ENCODE measurements around the gene TMA7. TPM values are rescaled to one million over a fixed set of nuclear protein-coding genes. Genes with fewer than 3 reads are reported as not detected.

TMA7 gene
- total and polyA plus RNA-seq, 10 of the 15 experiments (the other 5 are each of a cell fraction or from before 2014, with no cell fraction given), result 319 to 1,760 (median 752) TPM

DNA sequence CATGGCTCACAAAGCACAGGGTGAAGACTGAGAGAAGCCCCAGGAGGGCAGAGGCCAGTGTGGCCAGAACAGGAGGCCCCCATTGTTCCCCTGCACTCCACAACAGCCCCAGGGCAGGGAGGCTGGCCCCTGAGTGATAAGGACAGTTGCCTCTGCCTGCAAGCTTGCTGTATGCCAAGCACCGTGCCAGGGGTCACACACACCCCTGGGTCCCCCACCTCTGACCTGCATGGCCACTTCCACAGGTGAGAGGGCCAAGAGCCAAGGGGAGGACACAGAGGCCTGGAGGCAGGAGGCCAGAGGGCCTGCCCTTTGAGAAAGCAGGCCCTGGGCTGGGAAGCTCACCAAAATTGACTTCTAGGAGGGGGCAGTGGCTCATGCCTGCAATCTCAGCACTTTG lies 30.2 kb downstream of the TMA7 start:
- no peaks in the 10 kb centered on the region for H3K9me3 ChIP-seq (replicated peaks; ENCODE audit: control insufficient read depth, insufficient read depth, low read length)
- POLR2A ChIA-PET, result interaction anchor here (0.6 to 10.0 kb wide), 4 partner anchors 12 to 381 kb away, joined by 4 to 91 read pairs (median 4); partner anchors contain the start of gene PFKFB4
- no peak for FAIRE-seq
- peak overlapping the region; percentile 80 for H3K4me2 ChIP-seq (ENCODE audit: control insufficient read depth, insufficient read depth)
- no TSS peak for BruUV-seq (replicated peaks)
- no peak overlapping the region for H2AFZ ChIP-seq (ENCODE audit: control insufficient read depth, low read depth, low read length)
- intact Hi-C loops (cut with micrococcal nuclease; ENCODE audit: unreplicated experiment) (no loop called here), in situ Hi-C loops (cut with MboI) (no loop called here)
- RAD21 ChIA-PET (ENCODE audit: unreplicated experiment), result interaction anchor here (0.8 to 1.2 kb wide), 3 partner anchors 34 to 165 kb away, joined by 3 to 4 read pairs (median 3); partner anchors contain the start of gene SLC26A6
- H3K27me3 ChIP-seq (replicated peaks in 1 of 2; ENCODE audit: control insufficient read depth in 2 of 2, insufficient read depth in 2 of 2, low read length in 1 of 2), result no peaks in the 10 kb centered on the region
- peak overlapping the region; percentile 59; the same call in 1 of the 2 replicates for H3K27ac ChIP-seq (ENCODE audit: control insufficient read depth, insufficient read depth)
- DNase-seq (ENCODE audit: low read depth, low spot score), result no peak
- SMC1A ChIA-PET (ENCODE audit: uncharacterized antibody, unreplicated experiment), result interaction anchor here (0.6 to 1.8 kb wide), 6 partner anchors 34 to 540 kb away, joined by 3 to 6 read pairs (median 3); partner anchors contain the start of gene SHISA5
- ATAC-seq, result no peak
- H3K4me1 ChIP-seq (ENCODE audit: control insufficient read depth, insufficient read depth, low read length), result peaks cover 50% of the 10 kb centered on the region
- peaks cover 9 to 12% of the 10 kb centered on the region in 2 experiments; a peak in 3 of 4 replicates for H3K36me3 ChIP-seq (ENCODE audit: control insufficient read depth in 2 of 2, insufficient read depth in 2 of 2, low read length in 1 of 2)
- H4K20me1 ChIP-seq (ENCODE audit: control insufficient read depth, insufficient read depth), result no peaks in the 10 kb centered on the region
- peak overlapping the region; percentile 56 for H3K9ac ChIP-seq (ENCODE audit: control insufficient read depth, insufficient read depth, low read length)
- peak overlapping the region; percentile 34; the same call in 1 of the 2 replicates for H3K4me3 ChIP-seq
- peaks cover 68% of the 10 kb centered on the region for H3K79me2 ChIP-seq (ENCODE audit: control insufficient read depth, insufficient read depth, low read length)
- 78% methylated on average over 1 of the region's 1 CpG for WGBS (ENCODE audit: insufficient coverage, insufficient replicate concordance, low lambda C conversion rate, missing lambda C conversion rate)
- CTCF ChIA-PET, result interaction anchor here (0.6 to 2.4 kb wide), 8 partner anchors 34 to 165 kb away, joined by 3 to 13 read pairs (median 5); partner anchors contain the start of gene SLC26A6
- TF ChIP-seq, protein P1, sequence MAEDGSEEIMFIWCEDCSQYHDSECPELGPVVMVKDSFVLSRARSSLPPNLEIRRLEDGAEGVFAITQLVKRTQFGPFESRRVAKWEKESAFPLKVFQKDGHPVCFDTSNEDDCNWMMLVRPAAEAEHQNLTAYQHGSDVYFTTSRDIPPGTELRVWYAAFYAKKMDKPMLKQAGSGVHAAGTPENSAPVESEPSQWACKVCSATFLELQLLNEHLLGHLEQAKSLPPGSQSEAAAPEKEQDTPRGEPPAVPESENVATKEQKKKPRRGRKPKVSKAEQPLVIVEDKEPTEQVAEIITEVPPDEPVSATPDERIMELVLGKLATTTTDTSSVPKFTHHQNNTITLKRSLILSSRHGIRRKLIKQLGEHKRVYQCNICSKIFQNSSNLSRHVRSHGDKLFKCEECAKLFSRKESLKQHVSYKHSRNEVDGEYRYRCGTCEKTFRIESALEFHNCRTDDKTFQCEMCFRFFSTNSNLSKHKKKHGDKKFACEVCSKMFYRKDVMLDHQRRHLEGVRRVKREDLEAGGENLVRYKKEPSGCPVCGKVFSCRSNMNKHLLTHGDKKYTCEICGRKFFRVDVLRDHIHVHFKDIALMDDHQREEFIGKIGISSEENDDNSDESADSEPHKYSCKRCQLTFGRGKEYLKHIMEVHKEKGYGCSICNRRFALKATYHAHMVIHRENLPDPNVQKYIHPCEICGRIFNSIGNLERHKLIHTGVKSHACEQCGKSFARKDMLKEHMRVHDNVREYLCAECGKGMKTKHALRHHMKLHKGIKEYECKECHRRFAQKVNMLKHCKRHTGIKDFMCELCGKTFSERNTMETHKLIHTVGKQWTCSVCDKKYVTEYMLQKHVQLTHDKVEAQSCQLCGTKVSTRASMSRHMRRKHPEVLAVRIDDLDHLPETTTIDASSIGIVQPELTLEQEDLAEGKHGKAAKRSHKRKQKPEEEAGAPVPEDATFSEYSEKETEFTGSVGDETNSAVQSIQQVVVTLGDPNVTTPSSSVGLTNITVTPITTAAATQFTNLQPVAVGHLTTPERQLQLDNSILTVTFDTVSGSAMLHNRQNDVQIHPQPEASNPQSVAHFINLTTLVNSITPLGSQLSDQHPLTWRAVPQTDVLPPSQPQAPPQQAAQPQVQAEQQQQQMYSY (CRISPR knock-in tag; IDR thresholded peaks at IDR 0.05), result no peak
- TF ChIP-seq RB1 (IDR thresholded peaks at IDR 0.05; ENCODE audit: borderline replicate concordance), result no peak
- TF ChIP-seq, protein P2, sequence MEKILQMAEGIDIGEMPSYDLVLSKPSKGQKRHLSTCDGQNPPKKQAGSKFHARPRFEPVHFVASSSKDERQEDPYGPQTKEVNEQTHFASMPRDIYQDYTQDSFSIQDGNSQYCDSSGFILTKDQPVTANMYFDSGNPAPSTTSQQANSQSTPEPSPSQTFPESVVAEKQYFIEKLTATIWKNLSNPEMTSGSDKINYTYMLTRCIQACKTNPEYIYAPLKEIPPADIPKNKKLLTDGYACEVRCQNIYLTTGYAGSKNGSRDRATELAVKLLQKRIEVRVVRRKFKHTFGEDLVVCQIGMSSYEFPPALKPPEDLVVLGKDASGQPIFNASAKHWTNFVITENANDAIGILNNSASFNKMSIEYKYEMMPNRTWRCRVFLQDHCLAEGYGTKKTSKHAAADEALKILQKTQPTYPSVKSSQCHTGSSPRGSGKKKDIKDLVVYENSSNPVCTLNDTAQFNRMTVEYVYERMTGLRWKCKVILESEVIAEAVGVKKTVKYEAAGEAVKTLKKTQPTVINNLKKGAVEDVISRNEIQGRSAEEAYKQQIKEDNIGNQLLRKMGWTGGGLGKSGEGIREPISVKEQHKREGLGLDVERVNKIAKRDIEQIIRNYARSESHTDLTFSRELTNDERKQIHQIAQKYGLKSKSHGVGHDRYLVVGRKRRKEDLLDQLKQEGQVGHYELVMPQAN (conservative IDR thresholded peaks at IDR 0.05), result no peak
- no peak for TF ChIP-seq MYB (IDR thresholded peaks at IDR 0.05; ENCODE audit: borderline replicate concordance, low read depth, low read length)
- no peak for TF ChIP-seq ZNF217 (IDR thresholded peaks at IDR 0.05)
- TF ChIP-seq BRCA1 (IDR thresholded peaks at IDR 0.05; ENCODE audit: low read depth, low read length), result no peak
- TF ChIP-seq, protein P3, sequence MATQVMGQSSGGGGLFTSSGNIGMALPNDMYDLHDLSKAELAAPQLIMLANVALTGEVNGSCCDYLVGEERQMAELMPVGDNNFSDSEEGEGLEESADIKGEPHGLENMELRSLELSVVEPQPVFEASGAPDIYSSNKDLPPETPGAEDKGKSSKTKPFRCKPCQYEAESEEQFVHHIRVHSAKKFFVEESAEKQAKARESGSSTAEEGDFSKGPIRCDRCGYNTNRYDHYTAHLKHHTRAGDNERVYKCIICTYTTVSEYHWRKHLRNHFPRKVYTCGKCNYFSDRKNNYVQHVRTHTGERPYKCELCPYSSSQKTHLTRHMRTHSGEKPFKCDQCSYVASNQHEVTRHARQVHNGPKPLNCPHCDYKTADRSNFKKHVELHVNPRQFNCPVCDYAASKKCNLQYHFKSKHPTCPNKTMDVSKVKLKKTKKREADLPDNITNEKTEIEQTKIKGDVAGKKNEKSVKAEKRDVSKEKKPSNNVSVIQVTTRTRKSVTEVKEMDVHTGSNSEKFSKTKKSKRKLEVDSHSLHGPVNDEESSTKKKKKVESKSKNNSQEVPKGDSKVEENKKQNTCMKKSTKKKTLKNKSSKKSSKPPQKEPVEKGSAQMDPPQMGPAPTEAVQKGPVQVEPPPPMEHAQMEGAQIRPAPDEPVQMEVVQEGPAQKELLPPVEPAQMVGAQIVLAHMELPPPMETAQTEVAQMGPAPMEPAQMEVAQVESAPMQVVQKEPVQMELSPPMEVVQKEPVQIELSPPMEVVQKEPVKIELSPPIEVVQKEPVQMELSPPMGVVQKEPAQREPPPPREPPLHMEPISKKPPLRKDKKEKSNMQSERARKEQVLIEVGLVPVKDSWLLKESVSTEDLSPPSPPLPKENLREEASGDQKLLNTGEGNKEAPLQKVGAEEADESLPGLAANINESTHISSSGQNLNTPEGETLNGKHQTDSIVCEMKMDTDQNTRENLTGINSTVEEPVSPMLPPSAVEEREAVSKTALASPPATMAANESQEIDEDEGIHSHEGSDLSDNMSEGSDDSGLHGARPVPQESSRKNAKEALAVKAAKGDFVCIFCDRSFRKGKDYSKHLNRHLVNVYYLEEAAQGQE (IDR thresholded peaks at IDR 0.05; ENCODE audit: low read depth, low read length), result no peak
- TF ChIP-seq RBBP5 (conservative IDR thresholded peaks at IDR 0.05), result no peak
- TF ChIP-seq MTA2 (IDR thresholded peaks at IDR 0.05; ENCODE audit: low read depth), result no peak
- TF ChIP-seq ASH2L (IDR thresholded peaks at IDR 0.05; ENCODE audit: borderline replicate concordance, low read depth), result no peak
- no peak for TF ChIP-seq PAX5 (IDR thresholded peaks at IDR 0.05; ENCODE audit: borderline replicate concordance, low read depth, low read length)
- TF ChIP-seq IKZF2 (IDR thresholded peaks at IDR 0.05), result no peak
- no peak for TF ChIP-seq CEBPB (IDR thresholded peaks at IDR 0.05; ENCODE audit: borderline replicate concordance in 1 of 2, low read depth in 2 of 2, low read length in 2 of 2)
- TF ChIP-seq LARP7 (IDR thresholded peaks at IDR 0.05), result no peak

Measured in GM12878 (cell line).